Stimulated activated CD4-positive, alpha-beta T cell treated with anti-CD3 and anti-CD28 coated beads, Interleukin-1b, Interleukin-23, amount 100 ng/mL, for 4 hours (primary cell): ENCODE data around the gene LOXHD1.

Source experiments
- DNase-seq, 2 donors: peaks; one replicate each; pipeline ENCODE4 v3.0.0-alpha.2; 2020; ENCODE audit warnings: low read depth in 2 of 2

LOXHD1 gene

GRCh38 chr18:46676182-46676835 lies 19.3 kb upstream of the LOXHD1 start:
- no peak for DNase-seq

- DNase-seq = no peak
These were observed 18.1 kb upstream of the LOXHD1 start for GRCh38 chr18:46675112-46675511.

- no peak for DNase-seq
These were observed 15.3 kb upstream of the LOXHD1 start for GRCh38 chr18:46672062-46672970.

GRCh38 chr18:46668694-46669093 lies 11.7 kb upstream of the LOXHD1 start:
- no peak for DNase-seq

- DNase-seq = no peak
These were observed 11.1 kb upstream of the LOXHD1 start for GRCh38 chr18:46668135-46668534.

GRCh38 chr18:46663539-46663938 lies 6.5 kb upstream of the LOXHD1 start:
- DNase-seq = no peak

GRCh38 chr18:46660957-46661749 lies 4.1 kb upstream of the LOXHD1 start:
- DNase-seq = no peak

GRCh38 chr18:46659484-46659883 lies 2.5 kb upstream of the LOXHD1 start:
- no peak for DNase-seq

- no peak for DNase-seq
These were observed 500 bp downstream of the LOXHD1 start for GRCh38 chr18:46656326-46657114.

- DNase-seq = no peak
These were observed 4.6 kb downstream of the LOXHD1 start for GRCh38 chr18:46652372-46652771.

GRCh38 chr18:46650681-46651080 lies 6.3 kb downstream of the LOXHD1 start:
- DNase-seq = no peak

GRCh38 chr18:46649071-46649862 lies 7.8 kb downstream of the LOXHD1 start:
- no peak for DNase-seq

- DNase-seq = no peak
These were observed 10.6 kb downstream of the LOXHD1 start for GRCh38 chr18:46646468-46646867.

- no peak for DNase-seq
These were observed 14.5 kb downstream of the LOXHD1 start for GRCh38 chr18:46642561-46642960.

- DNase-seq = no peak
These were observed 15.1 kb downstream of the LOXHD1 start for GRCh38 chr18:46641917-46642316.

GRCh38 chr18:46639386-46639785 lies 17.6 kb downstream of the LOXHD1 start:
- no peak for DNase-seq

GRCh38 chr18:46636040-46636630 lies 20.9 kb downstream of the LOXHD1 start:
- DNase-seq = no peak

GRCh38 chr18:46632401-46633071 lies 24.5 kb downstream of the LOXHD1 start:
- DNase-seq = no peak

GRCh38 chr18:46630991-46631390 lies 26.0 kb downstream of the LOXHD1 start:
- no peak for DNase-seq

GRCh38 chr18:46630160-46630559 lies 26.9 kb downstream of the LOXHD1 start:
- DNase-seq = no peak
